ENCODE results near the gene SLX9. TPM values are rescaled to one million over a fixed set of nuclear protein-coding genes. Genes with fewer than 3 reads are reported as not detected.

SLX9 gene
- total RNA-seq, 1 donor from 2014 or later = 38.8 TPM

DNA sequence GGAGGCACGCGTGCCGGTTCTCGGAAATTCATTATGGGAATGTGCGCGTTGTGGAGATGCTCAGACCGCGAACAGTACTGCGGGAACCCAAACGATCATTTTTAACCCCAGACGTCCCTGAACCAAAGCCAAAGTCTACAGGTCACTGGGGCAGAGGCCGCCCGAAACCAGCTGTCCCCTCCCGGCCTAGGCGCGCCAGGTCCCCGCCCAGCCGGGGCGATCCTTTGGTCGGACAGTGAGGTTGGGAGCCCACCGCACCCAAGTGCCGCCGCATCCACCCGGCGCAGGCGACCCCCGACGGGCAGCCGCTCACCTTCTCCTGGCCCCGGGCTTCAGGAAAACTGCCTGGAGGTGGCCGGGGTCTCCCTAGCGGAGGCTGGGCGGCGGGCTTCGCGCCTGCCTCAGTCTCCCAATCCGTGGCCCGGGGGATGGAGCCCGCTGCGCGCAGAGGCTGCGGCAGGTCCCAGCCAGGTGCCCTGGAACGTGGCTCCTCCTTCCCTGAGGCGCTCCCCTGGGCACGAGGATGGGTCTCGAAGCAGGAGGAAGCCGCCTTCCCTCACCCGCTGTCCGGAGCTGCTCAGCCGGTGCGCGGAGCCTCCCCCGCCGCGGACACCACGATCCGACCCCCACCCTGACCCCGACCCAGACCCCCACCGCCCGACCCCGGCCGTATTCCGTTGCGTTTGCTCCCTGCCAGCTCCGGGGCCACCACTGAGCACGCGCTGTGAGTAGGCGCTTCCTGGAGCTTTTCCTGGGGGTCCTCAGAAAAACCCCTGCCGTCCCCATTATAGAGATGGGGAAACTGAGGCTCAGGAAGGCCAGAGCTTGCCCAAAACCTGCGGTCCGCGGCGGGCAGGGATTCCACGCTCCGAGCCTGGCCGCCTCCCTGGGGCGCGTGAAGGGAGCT lies 8.1 kb upstream of the SLX9 start:
- Mint-ChIP-seq H3K27ac (ENCODE audit: unreplicated experiment) (no peak overlapping the region), H3K36me3 (ENCODE audit: low read depth, unreplicated experiment) (peaks cover 2% of the 10 kb centered on the region), H3K27me3 (ENCODE audit: low read depth, unreplicated experiment) (peaks cover 55% of the 10 kb centered on the region), H3K4me3 (ENCODE audit: unreplicated experiment) (peak overlapping the region; percentile 14), H3K4me1 (ENCODE audit: low read depth, unreplicated experiment) (peaks cover 18% of the 10 kb centered on the region), H3K9me3 (ENCODE audit: unreplicated experiment) (no peaks in the 10 kb centered on the region)
- no peaks in the 10 kb centered on the region for H3K9me3 ChIP-seq (ENCODE audit: insufficient read depth, low read depth, low read length)
- peaks cover 35% of the 10 kb centered on the region for H3K4me1 ChIP-seq (ENCODE audit: insufficient read depth, low read length)
- H4K20me1 ChIP-seq (ENCODE audit: insufficient read depth, low read length) = peaks cover 59% of the 10 kb centered on the region
- FAIRE-seq (no peak), DNase-seq (ENCODE audit: low read depth) (no peak)
- no peak overlapping the region for H3K27ac ChIP-seq (ENCODE audit: low read depth, low read length)
- TF ChIP-seq, protein P1, sequence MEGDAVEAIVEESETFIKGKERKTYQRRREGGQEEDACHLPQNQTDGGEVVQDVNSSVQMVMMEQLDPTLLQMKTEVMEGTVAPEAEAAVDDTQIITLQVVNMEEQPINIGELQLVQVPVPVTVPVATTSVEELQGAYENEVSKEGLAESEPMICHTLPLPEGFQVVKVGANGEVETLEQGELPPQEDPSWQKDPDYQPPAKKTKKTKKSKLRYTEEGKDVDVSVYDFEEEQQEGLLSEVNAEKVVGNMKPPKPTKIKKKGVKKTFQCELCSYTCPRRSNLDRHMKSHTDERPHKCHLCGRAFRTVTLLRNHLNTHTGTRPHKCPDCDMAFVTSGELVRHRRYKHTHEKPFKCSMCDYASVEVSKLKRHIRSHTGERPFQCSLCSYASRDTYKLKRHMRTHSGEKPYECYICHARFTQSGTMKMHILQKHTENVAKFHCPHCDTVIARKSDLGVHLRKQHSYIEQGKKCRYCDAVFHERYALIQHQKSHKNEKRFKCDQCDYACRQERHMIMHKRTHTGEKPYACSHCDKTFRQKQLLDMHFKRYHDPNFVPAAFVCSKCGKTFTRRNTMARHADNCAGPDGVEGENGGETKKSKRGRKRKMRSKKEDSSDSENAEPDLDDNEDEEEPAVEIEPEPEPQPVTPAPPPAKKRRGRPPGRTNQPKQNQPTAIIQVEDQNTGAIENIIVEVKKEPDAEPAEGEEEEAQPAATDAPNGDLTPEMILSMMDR (IDR thresholded peaks at IDR 0.05; ENCODE audit: insufficient read depth, low read depth, low read length) = no peak
- TF ChIP-seq EZH2 (IDR thresholded peaks at IDR 0.05; ENCODE audit: insufficient read depth, low read length) = peak; percentile 87
- H3K9ac ChIP-seq (ENCODE audit: low read length) = no peak overlapping the region
- H3K79me2 ChIP-seq (ENCODE audit: insufficient read depth, low read length) = no peaks in the 10 kb centered on the region
- no peak overlapping the region for H2AFZ ChIP-seq (ENCODE audit: low read depth, low read length)
- H3K4me3 ChIP-seq (ENCODE audit: insufficient read depth, low read depth, low read length) = peak overlapping the region; percentile 33
- peak overlapping the region; percentile 76 for H3K4me2 ChIP-seq (ENCODE audit: low read length)
- H3K36me3 ChIP-seq (ENCODE audit: insufficient read depth, low read length) = no peaks in the 10 kb centered on the region
- peaks cover 26% of the 10 kb centered on the region for H3K27me3 ChIP-seq (ENCODE audit: insufficient read depth, low read length)

DNA sequence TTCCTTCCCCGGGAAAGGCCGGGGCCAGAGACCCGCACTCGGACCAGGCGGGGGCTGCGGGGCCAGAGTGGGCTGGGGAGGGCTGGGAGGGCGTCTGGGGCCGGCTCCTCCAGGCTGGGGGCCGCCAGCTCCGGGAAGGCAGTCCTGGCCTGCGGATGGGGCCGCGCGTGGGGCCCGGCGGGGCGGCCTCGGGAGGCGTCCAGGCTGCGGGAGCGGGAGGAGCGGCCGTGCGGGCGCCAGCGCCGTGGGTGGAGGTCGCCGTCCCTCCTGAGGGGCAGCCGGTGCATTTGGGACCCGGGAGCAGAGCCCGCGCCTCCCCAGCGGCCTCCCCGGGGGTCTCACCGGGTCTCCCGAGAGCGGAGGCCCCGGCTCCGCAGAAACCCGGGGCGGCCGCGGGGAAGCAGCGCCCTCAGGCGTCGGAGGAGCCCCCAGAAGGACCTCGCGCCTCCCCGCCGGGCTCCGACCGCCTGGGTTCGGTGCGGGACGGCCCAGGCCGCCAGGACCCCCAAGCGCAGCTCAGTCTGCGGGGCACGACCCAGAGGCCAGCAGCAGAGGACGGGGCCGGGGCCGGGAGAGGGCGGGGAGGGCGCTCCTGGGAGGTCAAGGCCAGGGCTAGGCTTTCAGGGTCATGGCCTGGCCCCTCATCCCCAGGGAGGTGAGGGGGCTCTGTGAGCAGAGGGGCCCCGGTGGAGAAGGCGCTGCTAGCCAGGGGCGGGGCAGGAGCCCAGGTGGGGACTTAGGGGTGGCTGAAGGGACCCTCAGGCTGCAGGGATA lies 7.2 kb upstream of the SLX9 start:
- peaks cover 12% of the 10 kb centered on the region for H3K4me1 Mint-ChIP-seq (ENCODE audit: low read depth, unreplicated experiment)
- Histone ChIP-seq H3K4me2 (ENCODE audit: low read length) (peak overlapping the region; percentile 52), H3K27ac (ENCODE audit: low read depth, low read length) (no peak overlapping the region), H3K4me1 (ENCODE audit: insufficient read depth, low read length) (peaks cover 27% of the 10 kb centered on the region), H3K36me3 (ENCODE audit: insufficient read depth, low read length) (no peaks in the 10 kb centered on the region), H3K9me3 (ENCODE audit: insufficient read depth, low read depth, low read length) (no peaks in the 10 kb centered on the region), H3K9ac (ENCODE audit: low read length) (no peak overlapping the region), H3K79me2 (ENCODE audit: insufficient read depth, low read length) (no peaks in the 10 kb centered on the region), H3K27me3 (ENCODE audit: insufficient read depth, low read length) (peaks cover 26% of the 10 kb centered on the region), H3K4me3 (ENCODE audit: insufficient read depth, low read depth, low read length) (no peak overlapping the region), H2AFZ (ENCODE audit: low read depth, low read length) (no peak overlapping the region), H4K20me1 (ENCODE audit: insufficient read depth, low read length) (peaks cover 56% of the 10 kb centered on the region)
- peaks cover 2% of the 10 kb centered on the region for H3K36me3 Mint-ChIP-seq (ENCODE audit: low read depth, unreplicated experiment)
- H3K27ac Mint-ChIP-seq (ENCODE audit: unreplicated experiment) = no peak overlapping the region
- DNase-seq (ENCODE audit: low read depth) (no peak), FAIRE-seq (no peak)
- peaks cover 1% of the 10 kb centered on the region for H3K9me3 Mint-ChIP-seq (ENCODE audit: unreplicated experiment)
- H3K27me3 Mint-ChIP-seq (ENCODE audit: low read depth, unreplicated experiment) = peaks cover 63% of the 10 kb centered on the region
- no peak overlapping the region for H3K4me3 Mint-ChIP-seq (ENCODE audit: unreplicated experiment)
- TF ChIP-seq EZH2 (IDR thresholded peaks at IDR 0.05; ENCODE audit: insufficient read depth, low read length) = peak; percentile 77
- TF ChIP-seq, protein P1 (IDR thresholded peaks at IDR 0.05; ENCODE audit: insufficient read depth, low read depth, low read length) = no peak

All from astrocyte (in vitro differentiated cells and primary cell).